ENCODE data around the gene NAT9.

The NAT9 gene

GRCh38 chr17:74725111-74725510, 51.0 kb downstream of the NAT9 start:
- no peak for DNase-seq

GRCh38 chr17:74723891-74724290, 52.3 kb downstream of the NAT9 start:
- no peak for DNase-seq

- no peak for DNase-seq
Measured at GRCh38 chr17:74722782-74723181, 53.4 kb downstream of the NAT9 start.

Measured in COR-L47 (cell line).